ENCODE measurements around the gene PHLDB2. TPM values are rescaled to one million over a fixed set of nuclear protein-coding genes. Genes with fewer than 3 reads are reported as not detected.

PHLDB2 gene
- total and polyA plus RNA-seq, 2 of the 8 experiments (the other 6 are each of a cell fraction or from before 2014, with no cell fraction given): 5.8 to 22.6 TPM

DNA sequence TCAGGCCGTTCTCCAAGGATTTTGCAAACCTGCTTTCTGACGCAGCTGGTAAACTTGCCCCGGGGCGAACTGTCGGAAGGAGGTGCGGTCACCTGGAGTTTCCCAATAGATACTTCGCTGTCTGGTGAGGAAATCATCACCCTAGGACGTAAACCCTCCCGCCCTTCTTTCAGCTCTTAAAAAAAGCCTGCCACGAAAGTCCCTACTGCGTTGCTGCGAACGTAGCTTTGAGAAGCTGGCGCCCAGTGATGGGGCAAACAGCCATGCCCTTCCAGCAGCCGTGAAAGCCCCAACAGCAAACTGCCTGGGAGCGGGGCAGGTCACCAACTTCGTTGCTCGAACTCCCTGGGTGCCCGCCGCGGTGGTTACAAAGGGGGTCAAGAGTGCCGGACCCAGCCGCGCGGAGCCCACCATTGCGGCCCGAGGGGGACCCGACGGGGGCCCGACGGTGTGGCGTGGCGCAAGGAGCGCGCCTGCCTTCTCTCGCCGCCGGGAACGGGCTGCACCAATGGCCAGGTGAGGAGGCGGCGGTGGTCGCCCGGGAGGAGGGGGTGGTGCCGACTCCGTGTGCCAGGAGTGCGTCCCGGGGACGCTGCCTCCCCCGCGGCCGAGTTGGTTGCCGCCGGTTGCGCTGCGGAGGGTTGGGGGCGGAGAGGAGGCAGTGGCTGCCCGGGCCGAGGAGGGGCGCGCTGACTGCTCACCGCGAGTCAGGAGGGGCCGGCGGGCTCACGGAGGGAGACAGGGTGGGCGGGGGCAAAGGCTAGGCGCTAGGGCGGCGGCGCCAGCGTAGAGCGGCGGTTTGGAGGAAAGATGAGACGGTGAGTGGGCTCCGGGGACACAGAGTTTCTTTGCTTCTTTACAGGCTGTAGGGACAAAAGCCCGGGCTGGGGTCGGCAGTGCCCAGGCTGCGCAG, at the start of gene PHLDB2 (continued):
- TF ChIP-seq, protein P1, sequence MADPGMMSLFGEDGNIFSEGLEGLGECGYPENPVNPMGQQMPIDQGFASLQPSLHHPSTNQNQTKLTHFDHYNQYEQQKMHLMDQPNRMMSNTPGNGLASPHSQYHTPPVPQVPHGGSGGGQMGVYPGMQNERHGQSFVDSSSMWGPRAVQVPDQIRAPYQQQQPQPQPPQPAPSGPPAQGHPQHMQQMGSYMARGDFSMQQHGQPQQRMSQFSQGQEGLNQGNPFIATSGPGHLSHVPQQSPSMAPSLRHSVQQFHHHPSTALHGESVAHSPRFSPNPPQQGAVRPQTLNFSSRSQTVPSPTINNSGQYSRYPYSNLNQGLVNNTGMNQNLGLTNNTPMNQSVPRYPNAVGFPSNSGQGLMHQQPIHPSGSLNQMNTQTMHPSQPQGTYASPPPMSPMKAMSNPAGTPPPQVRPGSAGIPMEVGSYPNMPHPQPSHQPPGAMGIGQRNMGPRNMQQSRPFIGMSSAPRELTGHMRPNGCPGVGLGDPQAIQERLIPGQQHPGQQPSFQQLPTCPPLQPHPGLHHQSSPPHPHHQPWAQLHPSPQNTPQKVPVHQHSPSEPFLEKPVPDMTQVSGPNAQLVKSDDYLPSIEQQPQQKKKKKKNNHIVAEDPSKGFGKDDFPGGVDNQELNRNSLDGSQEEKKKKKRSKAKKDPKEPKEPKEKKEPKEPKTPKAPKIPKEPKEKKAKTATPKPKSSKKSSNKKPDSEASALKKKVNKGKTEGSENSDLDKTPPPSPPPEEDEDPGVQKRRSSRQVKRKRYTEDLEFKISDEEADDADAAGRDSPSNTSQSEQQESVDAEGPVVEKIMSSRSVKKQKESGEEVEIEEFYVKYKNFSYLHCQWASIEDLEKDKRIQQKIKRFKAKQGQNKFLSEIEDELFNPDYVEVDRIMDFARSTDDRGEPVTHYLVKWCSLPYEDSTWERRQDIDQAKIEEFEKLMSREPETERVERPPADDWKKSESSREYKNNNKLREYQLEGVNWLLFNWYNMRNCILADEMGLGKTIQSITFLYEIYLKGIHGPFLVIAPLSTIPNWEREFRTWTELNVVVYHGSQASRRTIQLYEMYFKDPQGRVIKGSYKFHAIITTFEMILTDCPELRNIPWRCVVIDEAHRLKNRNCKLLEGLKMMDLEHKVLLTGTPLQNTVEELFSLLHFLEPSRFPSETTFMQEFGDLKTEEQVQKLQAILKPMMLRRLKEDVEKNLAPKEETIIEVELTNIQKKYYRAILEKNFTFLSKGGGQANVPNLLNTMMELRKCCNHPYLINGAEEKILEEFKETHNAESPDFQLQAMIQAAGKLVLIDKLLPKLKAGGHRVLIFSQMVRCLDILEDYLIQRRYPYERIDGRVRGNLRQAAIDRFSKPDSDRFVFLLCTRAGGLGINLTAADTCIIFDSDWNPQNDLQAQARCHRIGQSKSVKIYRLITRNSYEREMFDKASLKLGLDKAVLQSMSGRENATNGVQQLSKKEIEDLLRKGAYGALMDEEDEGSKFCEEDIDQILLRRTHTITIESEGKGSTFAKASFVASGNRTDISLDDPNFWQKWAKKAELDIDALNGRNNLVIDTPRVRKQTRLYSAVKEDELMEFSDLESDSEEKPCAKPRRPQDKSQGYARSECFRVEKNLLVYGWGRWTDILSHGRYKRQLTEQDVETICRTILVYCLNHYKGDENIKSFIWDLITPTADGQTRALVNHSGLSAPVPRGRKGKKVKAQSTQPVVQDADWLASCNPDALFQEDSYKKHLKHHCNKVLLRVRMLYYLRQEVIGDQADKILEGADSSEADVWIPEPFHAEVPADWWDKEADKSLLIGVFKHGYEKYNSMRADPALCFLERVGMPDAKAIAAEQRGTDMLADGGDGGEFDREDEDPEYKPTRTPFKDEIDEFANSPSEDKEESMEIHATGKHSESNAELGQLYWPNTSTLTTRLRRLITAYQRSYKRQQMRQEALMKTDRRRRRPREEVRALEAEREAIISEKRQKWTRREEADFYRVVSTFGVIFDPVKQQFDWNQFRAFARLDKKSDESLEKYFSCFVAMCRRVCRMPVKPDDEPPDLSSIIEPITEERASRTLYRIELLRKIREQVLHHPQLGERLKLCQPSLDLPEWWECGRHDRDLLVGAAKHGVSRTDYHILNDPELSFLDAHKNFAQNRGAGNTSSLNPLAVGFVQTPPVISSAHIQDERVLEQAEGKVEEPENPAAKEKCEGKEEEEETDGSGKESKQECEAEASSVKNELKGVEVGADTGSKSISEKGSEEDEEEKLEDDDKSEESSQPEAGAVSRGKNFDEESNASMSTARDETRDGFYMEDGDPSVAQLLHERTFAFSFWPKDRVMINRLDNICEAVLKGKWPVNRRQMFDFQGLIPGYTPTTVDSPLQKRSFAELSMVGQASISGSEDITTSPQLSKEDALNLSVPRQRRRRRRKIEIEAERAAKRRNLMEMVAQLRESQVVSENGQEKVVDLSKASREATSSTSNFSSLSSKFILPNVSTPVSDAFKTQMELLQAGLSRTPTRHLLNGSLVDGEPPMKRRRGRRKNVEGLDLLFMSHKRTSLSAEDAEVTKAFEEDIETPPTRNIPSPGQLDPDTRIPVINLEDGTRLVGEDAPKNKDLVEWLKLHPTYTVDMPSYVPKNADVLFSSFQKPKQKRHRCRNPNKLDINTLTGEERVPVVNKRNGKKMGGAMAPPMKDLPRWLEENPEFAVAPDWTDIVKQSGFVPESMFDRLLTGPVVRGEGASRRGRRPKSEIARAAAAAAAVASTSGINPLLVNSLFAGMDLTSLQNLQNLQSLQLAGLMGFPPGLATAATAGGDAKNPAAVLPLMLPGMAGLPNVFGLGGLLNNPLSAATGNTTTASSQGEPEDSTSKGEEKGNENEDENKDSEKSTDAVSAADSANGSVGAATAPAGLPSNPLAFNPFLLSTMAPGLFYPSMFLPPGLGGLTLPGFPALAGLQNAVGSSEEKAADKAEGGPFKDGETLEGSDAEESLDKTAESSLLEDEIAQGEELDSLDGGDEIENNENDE (IDR thresholded peaks at IDR 0.05; ENCODE audit: insufficient replicate concordance, low read length): no peak
- TF ChIP-seq, protein P2, sequence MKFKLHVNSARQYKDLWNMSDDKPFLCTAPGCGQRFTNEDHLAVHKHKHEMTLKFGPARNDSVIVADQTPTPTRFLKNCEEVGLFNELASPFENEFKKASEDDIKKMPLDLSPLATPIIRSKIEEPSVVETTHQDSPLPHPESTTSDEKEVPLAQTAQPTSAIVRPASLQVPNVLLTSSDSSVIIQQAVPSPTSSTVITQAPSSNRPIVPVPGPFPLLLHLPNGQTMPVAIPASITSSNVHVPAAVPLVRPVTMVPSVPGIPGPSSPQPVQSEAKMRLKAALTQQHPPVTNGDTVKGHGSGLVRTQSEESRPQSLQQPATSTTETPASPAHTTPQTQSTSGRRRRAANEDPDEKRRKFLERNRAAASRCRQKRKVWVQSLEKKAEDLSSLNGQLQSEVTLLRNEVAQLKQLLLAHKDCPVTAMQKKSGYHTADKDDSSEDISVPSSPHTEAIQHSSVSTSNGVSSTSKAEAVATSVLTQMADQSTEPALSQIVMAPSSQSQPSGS (IDR thresholded peaks at IDR 0.05; ENCODE audit: low read length): no peak
- TF ChIP-seq, protein P3, sequence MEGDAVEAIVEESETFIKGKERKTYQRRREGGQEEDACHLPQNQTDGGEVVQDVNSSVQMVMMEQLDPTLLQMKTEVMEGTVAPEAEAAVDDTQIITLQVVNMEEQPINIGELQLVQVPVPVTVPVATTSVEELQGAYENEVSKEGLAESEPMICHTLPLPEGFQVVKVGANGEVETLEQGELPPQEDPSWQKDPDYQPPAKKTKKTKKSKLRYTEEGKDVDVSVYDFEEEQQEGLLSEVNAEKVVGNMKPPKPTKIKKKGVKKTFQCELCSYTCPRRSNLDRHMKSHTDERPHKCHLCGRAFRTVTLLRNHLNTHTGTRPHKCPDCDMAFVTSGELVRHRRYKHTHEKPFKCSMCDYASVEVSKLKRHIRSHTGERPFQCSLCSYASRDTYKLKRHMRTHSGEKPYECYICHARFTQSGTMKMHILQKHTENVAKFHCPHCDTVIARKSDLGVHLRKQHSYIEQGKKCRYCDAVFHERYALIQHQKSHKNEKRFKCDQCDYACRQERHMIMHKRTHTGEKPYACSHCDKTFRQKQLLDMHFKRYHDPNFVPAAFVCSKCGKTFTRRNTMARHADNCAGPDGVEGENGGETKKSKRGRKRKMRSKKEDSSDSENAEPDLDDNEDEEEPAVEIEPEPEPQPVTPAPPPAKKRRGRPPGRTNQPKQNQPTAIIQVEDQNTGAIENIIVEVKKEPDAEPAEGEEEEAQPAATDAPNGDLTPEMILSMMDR (IDR thresholded peaks at IDR 0.05; ENCODE audit: control extremely low read depth in 1 of 3, insufficient read depth in 1 of 3, low read depth in 1 of 3, low read length in 3 of 3): no peak
- peak; percentile 90 for TF ChIP-seq JUND (IDR thresholded peaks at IDR 0.05; ENCODE audit: low read length)
- TF ChIP-seq POLR2A (IDR thresholded peaks at IDR 0.05; ENCODE audit: control extremely low read depth in 1 of 2, low read depth in 2 of 2, low read length in 2 of 2): no peak

Measured in H1 (cell line).